Right renal cortex interstitium (tissue), 3 donors: ENCODE measurements around the gene PRR20G. TPM values are rescaled to one million over a fixed set of nuclear protein-coding genes. Genes with fewer than 3 reads are reported as not detected.
"Not testable (repeated sequence)": the region's sequence is repeated elsewhere in the genome, so short reads cannot be mapped to it uniquely, and the experiment has no call there.

Source experiments
- DNase-seq, 3 donors: peaks; one replicate each; pipeline ENCODE4 v3.0.0-alpha.2; 2013; ENCODE audit warnings: low read depth in 3 of 3, low spot score in 2 of 3
- polyA plus RNA-seq, 3 donors: library from polyadenylated mRNA; unstranded; fragments of 120-200 nt; gene quantifications; one replicate each; pipeline ENCODE4 v1.2.1, GENCODE V29; 2013; ENCODE audit not compliant: insufficient read length in 3 of 3

PRR20G gene
- polyA plus RNA-seq, 3 donors = not detected

- no peak for DNase-seq
Observed at GRCh38 chr3:127304121-127304744, 16.4 kb upstream of the PRR20G start.

- no peak for DNase-seq
Observed at GRCh38 chr3:127299276-127299675, 11.4 kb upstream of the PRR20G start.

DNA sequence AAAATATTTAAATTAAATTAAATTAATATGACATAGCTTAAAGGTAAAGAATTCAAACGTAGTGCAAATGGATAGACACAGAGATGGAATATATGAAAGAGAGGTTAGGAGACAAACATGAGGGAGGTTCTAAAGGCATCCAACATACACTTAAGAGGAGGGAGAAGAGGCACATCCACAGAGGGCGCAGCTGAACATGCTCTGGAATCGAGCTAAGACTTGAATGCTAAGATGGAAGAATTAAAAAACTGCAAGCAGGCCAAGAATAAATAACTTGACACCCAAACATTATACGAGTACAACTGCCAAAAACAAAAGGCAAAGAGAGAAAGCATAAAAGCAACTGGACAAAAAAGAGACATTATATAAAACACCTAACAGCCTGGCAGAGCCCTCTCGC, 9.1 kb upstream of the PRR20G start:
- DNase-seq = no peak

GRCh38 chr3:127296166-127296565, 8.3 kb upstream of the PRR20G start:
- no peak for DNase-seq

DNA sequence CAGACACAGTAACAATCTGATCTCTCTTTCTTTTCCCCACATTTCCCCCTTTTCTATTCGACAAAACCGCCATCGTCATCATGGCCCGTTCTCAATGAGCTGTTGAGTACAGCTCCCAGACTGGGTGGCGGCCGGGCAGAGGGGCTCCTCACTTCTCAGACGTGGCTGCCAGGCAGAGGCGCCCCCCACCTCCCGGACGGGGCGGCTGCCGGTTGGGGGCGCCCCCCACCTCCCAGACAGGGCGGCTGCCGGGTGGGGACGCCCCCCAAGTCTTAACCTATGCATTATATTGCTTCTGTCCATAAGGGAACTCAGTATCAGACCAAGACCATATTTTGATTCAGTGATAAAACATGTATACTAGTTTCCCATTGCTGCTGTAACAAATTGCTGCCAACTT, 5.8 kb upstream of the PRR20G start:
- not testable (repeated sequence) for DNase-seq

- DNase-seq = no peak
Observed at GRCh38 chr3:127291611-127292010, 3.8 kb upstream of the PRR20G start.

DNA sequence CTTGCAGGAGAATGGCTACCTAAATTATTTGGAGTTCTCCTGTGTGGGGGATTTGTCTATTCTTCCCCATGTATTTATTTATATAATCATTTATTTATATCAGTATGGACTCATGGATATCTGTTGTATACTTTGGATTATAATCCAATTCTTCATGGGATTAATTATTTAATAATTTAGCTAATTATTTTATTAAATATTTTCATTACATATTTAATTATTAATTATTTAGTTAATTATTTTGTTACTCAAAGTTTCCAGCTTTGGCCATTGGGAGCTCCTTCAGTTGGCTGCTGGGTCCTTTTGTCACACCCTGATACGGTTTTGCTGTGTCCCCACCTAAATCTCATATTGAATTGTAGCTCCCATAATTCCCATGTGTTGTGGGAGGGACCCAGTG, 3.3 kb upstream of the PRR20G start:
- no peak for DNase-seq

DNA sequence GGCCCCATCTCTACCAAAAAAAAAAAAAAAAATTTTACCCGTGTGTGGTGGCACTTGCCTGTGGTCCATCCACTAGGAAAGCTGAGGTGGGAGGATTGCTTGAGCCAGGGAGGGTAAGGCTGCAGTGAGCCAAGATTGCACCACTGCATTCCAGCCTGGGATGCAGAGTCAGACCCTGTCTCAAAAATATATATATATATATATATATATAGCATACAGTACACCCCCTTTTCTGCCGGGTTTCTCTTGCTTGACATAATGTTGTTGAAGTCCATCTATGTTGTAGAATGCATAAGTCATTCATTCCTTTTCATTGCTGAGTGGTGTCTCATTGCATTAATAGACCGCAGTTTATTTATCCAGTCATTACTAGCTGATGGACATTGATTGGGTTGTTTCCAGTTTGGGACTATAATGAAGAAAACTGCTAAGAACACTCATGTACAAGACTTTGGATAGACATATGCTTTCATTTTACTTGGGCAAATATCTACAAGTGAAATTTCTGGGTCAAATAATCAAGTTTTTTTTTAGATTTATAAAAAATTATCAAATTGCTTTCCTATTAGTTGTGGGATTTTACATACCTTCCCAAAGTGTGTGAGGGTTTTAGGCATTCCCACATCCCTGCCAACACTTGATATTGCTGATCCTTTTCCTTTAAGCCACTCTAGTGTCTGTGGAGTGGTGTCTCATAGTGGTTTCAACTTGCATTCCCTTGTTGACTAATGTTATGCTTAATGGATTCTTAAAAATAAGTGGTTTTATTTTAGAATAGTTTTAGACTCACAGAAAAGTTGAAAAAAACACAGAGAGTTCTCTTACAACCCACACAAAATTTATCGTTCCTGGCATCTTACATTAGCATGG, 2.1 kb upstream of the PRR20G start:
- DNase-seq = no peak

DNA sequence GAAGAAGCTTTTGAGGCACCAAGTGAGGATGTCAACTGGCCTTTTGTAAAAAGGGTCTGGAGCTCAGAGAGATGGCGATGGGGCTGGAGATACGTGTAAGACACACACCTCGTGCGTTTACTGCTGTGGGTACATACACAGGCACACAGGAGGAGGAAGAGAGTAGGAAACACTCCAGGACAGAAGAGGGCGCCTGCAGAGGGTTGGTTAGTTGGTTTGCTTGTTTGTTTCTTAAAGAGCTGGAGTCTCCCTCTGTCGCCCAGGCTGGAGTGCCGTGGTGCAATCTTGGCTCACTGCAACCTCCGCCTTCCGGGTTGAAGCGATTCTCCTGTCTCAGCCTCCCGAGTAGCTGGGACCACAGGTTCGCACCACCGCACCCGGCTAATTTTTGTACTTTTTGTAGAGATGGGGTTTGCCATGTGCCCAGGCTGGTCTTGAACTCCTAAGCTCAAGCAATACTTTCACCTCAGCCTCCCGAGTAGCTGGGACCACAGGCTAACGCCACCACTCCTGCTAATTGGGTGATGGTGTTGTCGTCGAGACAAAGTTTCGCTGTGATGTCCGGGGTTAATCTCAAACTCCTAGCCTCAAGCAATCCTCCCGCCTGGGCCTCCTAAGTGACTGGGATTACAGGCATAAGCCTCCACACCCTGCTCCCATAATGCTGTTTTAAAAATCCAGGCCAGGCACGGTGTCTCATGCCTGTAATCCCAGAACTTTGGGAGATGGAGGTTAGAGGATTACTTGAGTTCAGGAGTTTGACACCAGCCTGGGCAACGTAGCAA, 1.3 kb upstream of the PRR20G start:
- no peak for DNase-seq

DNA sequence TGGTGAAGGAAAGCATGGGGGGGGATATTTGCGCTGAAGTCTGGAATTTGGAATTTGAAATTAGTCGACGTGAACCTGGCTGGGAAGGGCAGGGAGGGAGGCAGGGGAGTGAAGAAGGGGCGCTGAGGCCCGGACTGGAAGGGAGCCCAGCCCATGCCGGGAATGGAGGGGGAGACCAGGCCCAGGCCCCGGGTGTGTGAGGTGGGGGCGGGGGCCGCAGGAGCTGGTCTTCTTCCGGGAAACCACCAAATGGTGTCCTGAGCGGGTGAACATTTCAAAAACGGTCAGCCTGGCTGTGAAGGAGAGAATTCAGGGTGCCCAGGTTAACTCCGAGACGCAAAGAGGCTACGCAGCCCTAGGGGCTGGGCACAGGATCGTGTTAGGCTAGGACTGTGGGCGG, 497 bp upstream of the PRR20G start:
- no peak for DNase-seq

DNA sequence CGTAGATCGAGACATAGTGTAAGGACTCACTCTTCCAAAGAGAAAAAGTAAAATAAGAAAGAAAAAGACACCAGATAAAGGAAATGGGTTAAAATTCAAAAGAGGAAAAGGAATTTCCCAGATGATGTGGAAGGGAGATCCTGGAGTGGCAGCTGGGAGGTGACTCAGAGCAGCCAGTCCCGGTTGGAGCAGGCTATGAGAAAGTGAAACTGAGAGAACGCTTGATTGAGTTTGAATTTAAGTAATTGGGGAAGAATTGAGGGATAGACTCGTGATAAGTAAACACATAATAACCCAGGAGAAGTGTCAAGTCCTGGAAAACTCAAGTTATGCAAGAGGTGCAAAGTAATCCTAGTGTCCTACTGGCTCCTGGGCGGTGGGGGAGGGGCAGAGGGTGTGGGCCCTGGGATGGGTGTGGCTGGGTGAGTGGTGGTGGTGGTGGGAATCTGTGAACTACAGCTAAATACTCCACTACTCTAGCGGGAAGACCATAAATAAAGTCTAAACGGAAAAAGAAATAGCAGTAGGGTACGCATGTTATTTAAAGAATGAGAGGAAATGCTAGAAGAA, 1.2 kb downstream of the PRR20G start:
- no peak for DNase-seq

- no peak for DNase-seq
Observed at GRCh38 chr3:127284258-127284657, 3.6 kb downstream of the PRR20G start.

DNA sequence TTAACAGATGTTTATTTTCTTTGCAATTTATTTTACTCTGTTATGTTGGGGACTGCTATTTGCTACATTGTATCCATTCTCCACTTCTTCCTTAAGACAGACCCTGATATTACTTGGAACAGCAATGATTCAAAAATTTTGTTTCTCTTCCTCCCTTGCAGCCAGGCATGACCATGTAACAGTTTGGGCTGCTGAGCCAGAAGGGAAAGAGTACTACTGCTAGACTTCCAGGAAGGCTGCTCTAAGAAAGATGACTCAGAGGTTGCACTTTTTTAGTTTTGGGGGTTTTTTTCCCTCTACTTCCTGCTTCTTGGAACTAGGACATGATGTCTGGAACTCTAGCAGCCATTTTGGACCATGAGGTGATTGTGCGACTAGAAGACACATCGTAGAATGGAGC, 10.3 kb downstream of the PRR20G start:
- DNase-seq = no peak

DNA sequence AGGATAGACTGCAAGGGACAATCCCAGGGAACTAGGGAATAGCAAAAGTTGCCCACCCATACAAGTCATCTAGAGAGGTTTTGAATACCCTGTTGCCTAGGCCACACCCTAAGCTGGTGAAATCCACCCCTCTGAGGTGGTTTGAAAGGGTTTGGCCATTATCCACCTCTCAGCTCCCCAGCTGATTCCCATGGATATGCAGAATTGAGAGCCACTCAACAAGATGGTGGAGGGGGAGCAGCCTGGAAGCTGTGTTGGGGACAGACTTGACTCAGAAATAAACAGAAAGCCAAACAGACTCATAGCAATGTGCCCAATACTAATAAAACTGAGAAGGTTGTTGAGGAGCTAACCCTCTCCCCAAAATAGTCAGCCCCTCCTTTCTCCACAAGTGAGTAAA, 10.9 kb downstream of the PRR20G start:
- DNase-seq = no peak

GRCh38 chr3:127276396-127276795, 11.4 kb downstream of the PRR20G start:
- DNase-seq = no peak

DNA sequence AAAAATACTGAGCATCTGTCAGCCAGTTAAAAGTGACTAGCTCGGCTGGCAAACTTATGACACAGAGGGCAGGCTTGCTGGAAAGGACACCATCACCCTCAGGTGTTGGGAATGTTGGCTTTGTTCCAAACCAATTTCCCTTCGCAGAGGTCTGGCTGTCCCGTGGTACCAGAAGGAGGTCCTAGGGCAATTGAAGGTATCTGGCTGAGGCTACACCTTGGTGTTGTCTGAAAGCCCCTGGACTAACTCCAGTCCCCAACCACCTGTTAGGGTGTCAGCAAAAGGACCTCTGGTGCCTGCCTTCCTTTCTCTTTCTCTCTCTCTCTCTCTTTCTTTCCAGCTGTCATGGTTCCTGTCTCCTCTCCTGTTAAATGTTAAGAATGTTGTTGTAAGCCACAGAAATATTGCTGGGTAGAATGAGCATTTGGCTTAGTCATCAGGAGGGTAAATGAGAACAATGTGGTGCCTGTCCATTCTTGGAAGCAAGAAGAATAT, 12.5 kb downstream of the PRR20G start:
- no peak for DNase-seq

DNA sequence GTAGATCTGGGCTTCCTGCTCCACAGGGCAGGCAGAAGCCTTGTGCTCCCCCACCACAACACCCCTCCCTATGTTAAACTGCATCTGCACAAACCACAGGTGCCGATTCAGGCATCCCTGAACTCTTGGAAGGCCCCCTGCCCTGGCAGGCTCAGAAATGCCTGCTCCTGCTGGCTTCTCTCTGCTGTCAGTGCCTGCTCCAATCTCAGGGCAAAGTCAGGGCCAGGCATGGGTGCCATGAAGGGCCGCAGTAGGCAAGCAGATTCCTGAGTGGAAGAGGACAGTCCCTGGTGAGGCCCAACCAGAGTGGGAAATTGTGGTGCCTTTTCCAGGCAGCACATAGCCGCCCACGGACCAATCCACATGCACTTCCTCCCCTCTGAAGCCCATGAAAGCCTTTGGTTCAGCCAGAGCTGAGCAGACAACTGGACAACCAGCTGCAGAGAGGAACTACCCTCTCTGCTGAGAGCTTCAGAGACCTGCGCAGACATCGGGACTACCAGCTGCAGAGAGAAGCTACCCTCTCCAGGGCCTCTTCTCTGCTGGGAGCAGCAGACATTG, 13.6 kb downstream of the PRR20G start:
- DNase-seq = no peak

GRCh38 chr3:127273206-127273605, 14.6 kb downstream of the PRR20G start:
- no peak for DNase-seq

DNA sequence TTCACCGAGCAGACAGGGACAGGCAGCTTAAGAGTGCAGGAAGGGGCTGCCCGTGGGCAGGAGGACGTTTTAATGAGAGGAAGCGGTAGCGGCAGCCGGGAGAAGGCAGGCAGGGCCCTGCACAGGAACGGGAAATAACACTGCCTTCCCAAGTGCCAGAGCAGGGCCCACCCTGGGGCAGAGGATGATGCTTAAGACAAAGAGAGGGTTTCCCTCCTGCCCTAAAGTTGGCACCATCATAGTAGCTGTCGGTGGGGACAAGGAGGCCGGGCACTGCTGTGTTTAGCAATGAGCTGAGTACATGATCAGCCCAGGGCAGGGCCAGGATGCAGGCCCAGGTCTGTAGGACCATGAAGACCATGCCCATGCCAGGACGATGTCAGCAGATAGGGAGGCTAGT, 21.7 kb downstream of the PRR20G start:
- DNase-seq = no peak

DNA sequence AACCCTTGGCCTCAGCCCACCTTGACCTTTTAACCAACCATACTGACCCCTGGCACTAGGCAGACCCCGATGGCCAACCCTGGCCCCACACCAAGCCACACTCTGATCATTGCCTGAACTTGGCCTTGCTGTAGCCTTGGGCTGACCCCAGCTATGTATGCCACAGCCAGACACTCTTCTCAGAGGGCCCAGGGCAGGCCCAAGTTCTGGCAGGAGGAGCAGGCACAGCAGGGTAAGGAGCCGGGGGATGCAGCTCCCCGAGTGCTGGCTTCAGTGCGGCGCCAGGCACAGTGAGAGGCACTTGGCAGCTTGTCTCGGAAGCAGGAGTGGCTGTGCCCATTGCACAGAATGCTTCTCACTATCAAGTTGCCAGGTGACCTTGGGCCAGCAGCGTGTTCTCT, 22.3 kb downstream of the PRR20G start:
- DNase-seq = no peak
